T-helper 1 cell treated with Interleukin-12 subunit alpha and Interleukin-12 subunit beta and Interleukin-4 antibody, amounts not matched to agents 30 ng/mL and 1 ng/mL, for 36 hours (primary cell): Measurements from ENCODE around the gene RIPPLY1. TPM values are rescaled to one million over a fixed set of nuclear protein-coding genes. Genes with fewer than 3 reads are reported as not detected.

Experiments
- intact Hi-C: fragments of 100-400 bp; cut with micrococcal nuclease; formaldehyde crosslinking; loops from one replicate; pipeline ENCODE4 v1.15.1; 2024
- total RNA-seq: library from RNA; stranded (reverse); gene quantifications from 2 replicates; pipeline ENCODE4 v1.2.3, GENCODE V29; 2022

The RIPPLY1 gene, protein sequence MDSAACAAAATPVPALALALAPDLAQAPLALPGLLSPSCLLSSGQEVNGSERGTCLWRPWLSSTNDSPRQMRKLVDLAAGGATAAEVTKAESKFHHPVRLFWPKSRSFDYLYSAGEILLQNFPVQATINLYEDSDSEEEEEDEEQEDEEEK
- total RNA-seq = not detected in 2 replicates

DNA sequence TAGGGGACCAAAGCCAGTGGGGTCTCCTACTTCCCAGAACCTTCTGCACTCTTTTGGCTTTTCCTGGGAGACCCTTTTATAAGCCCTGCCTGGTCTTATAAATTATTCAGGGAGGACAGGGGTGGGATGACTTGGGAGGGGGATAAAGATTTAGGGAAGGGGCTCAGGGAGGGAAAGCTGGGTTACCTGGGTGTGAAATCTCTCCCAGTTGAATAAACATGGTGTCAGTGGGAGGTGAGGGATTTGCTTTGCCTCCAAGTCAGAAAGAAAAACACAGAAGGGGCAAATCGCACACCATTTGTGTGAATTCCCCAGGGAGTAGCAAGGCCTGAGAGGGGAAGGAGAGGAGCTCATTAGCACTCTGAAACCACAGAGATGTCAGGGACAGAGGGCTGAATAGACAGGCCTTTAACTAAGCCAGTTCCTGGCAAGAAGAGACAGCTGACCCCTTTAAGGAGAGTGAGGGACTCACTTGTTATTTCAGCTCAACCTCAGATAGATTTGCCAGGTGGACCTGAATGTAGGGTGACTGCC, at the start of gene RIPPLY1:
Gene RIPPLY1 (minus strand): TSS at position 51 of the 534 bp plus-strand sequence. CDS start 54 bp downstream, outside the sequence.
- intact Hi-C loops = no loop called here

DNA sequence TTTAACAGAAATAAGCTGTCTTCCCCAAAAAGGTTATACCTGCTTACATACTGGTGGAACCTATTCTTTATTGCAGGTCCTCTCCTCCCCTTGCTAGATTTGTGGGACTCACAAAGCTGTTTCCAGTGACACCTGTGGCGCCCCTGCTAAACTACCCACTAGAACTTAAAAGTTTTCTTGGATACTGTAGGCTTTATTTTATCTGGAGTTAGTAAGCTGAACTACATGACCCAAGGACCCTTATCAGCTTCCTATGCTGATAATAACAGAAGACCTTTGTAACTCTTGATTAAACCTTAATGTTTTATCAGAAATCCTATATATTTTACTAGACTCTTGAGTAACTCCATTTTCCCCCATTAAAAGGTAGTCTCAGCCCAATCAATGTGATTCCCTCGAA, 49.4 kb upstream of the RIPPLY1 start:
- intact Hi-C loops = no loop called here

DNA sequence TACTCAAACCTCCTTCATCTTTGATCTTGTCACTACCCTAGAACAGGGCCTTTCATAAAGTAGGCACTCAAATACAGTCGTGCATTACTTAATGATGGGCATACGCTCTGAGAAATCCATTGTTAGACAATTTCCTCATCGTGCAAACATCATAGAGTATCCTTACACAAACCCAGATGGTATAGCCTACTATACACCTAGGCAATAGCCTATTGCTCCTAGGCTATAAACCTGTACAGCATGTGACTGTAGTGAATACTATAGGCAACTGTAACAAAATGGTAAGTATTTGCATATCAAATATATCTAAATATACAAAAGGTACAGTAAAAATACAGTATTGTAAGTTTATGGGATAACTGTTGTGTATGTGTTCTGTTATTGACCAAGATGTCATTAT, 48.9 kb upstream of the RIPPLY1 start:
- intact Hi-C loops = no loop called here

DNA sequence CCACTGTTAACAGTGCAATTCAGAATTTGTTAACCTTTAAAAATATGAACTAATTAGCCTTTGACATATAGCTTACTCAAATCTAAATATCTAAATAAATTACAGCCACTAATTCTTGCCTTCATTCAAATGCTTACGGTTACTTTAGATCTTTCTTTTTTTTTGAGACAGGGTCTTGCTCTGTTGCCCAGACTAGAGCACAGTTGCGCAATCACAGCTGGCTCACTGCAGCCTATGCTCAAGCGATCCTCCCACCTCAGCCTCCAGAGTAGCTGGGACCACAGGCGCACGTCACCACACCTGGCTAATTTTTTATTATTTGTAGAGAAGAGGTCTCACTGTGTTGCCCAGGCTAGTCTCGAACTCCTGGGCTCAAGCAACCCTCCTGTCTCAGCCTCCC, 48.1 kb upstream of the RIPPLY1 start:
- intact Hi-C loops = no loop called here

DNA sequence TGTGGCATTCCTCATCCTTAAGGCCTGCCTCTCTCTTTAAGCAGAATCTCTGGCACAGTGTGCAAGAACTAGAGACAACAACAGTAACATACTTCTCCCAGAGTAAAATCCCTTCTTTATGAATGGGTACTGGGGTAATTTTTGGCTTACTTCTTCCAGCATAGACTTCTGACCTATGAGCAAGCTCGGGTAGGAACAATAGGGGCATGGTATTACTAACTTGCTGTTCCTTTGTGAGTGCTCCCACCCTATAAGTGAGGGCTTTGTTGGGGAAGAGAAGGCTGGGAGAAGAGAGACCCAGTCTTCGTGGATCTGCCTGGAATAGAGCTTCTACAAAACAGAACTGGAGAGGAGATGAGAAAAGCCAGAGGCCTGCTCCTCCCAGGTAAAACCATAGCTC, 47.2 kb upstream of the RIPPLY1 start:
- intact Hi-C loops = no loop called here

- intact Hi-C loops = no loop called here
Measured at GRCh38 chrX:106949366-106949765, 46.2 kb upstream of the RIPPLY1 start.

GRCh38 chrX:106948641-106949040, 45.5 kb upstream of the RIPPLY1 start:
- intact Hi-C loops = no loop called here

- intact Hi-C loops = no loop called here
Measured at GRCh38 chrX:106946464-106946863, 43.3 kb upstream of the RIPPLY1 start.

DNA sequence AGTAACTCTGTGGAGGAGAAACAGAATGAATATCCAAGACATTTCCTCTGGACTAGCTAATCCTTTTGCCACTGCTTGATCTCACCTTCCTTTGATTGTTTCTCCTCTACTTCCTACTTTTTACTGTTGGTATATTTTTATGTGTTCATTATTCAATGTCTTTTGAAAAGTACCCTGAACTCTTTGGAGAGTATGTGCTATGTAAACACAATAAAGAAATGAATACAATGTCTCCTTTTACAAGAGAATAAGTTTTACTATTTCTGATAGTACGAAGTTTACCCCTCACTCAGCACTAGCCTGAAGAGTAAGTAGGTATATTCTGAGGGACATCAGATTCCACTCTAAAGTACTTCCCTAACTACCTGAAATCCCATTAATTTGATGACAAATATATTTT, 36.9 kb upstream of the RIPPLY1 start:
- intact Hi-C loops = no loop called here

GRCh38 chrX:106939566-106939965, 36.4 kb upstream of the RIPPLY1 start:
- intact Hi-C loops = no loop called here

- intact Hi-C loops = no loop called here
Measured at GRCh38 chrX:106936246-106936645, 33.1 kb upstream of the RIPPLY1 start.

DNA sequence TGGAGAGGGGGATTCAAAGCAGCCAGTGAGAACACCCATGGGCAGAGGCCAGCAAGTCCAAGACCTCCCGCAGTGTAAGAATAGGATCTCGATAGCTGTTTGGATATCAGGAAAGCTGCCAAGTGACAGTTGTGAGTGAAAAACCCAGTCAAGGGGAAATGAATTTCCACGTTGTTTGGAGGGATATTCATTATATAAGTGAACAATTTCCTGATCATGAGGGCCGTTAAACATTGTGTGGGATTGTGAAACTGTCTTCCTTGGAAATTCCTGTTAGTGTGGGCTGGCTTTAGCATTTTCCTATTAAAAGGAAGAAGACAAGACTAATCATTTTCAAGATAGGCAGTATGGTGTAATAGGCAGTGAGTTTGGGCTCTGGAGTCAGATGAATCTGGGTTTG, 32.0 kb upstream of the RIPPLY1 start:
- intact Hi-C loops = no loop called here

DNA sequence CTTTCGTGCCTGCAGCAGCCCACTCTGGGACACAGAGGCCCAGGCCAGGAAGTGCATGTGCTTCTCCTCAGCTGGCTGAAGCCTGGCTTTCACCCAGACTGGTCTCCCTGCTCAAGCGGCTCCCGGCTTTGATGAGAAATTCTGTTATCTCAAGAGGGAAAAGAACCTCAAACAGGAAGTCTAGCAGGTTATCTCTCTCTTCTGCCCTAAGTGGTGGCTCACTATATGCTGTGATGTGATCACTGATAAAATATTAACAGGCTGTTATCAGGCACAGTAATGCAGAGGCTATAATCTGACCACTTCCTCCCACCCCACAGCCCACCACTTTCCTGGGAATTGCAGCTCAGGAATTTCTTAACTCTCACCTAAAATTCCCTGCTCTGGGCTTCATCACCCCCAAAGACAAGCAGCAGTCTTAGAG, 30.4 kb upstream of the RIPPLY1 start:
- intact Hi-C loops = no loop called here

DNA sequence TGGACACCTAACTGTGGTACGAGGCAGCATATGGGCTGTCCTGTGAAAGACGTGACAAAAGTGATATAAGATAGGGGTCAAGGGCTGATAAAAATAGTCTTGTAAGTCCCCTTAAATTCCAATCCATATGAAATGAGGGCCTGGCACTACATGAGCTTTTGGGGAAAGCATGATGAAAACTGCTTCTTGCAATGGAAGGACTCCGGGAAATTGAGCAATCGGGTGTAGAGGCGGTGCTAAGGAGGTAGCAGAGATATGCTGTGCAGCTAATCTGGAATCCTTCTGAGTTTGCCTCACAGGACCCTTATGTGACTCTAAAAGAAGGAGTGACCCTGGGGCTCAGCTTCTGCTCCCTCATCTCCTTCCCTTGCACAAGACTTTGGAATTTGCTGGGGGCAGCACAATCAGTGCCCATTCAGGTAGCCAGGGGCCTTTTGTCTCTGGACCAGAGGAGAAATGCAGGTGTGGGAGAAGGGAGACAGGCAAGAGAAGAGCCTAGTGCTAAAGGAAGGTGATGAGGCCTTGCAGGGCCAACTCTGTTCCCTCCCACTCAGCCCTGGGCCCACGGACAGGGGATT, 29.9 kb upstream of the RIPPLY1 start:
- intact Hi-C loops = no loop called here

- intact Hi-C loops = no loop called here
Measured at GRCh38 chrX:106932492-106932923, 29.4 kb upstream of the RIPPLY1 start.

DNA sequence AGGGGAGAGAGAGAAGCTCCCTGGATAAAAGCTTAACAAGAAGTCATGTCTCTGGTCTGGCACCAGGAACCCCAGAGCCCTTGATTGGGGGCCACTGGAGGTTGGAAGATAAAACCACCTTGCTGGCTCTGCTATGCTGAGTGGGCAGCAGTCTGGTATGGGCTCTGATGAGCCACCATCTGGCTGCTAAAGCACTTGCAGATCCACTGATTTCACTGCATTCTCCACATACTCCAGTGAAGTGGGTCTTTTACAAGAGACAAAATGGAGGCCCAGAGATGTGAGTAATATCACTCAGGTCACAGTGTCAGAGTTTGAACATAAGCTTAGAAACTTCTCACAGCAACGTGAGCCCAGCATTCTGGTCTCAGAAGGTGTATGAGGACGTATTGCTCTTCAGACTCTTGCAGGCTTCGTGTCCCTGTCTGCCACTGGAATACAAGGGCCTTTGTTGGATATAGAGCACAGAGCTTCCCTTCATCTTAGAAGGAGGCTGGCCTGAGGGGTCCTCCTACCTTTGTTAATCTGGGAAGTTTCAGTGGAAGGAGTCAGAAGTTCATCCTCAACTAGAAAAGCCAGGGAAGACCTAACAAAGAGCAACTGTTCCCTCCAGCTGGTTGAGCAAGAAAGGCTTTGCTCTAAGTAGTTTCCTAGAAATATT, 28.8 kb upstream of the RIPPLY1 start:
- intact Hi-C loops = no loop called here

GRCh38 chrX:106928227-106928626, 25.1 kb upstream of the RIPPLY1 start:
- intact Hi-C loops = no loop called here

GRCh38 chrX:106927700-106928099, 24.6 kb upstream of the RIPPLY1 start:
- intact Hi-C loops = no loop called here

DNA sequence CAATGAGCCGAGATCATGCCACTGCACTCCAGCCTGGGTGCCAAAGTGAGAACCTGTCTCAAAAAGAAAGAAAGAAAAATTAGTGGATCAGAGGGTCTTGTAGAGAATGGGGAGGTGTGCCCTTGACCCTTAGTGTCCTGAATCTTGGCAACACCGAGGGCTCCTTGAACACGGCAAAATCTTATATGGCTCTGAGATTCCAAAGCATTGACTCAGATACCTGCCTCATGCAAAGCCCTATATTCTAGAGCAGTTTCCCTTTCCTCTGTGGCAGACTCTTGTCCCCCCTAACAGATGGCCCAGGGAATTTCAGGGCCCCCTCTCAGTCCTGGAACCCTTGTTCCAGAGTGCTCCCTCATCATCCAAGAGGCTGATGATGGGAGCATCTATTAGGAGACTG, 23.9 kb upstream of the RIPPLY1 start:
- intact Hi-C loops = no loop called here

DNA sequence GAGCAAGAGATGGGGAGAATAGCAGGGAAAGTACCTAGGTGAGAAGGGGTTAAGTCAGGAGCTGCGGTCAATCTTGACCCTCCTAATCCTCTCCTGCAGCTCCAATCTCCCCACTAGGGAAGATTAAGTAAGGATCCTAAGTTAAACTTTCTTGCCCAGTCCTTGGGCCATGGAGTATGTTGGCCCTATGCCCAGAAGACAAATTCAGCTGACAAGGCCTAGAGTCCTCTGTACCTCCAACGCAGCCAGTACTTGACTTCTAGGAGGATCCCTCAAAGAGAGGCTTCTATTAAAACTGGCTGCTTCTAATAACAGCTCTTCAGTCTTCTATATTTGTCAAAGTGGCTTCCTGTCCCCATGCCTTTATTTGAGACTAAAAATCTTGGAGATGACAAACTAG, 18.5 kb upstream of the RIPPLY1 start:
- intact Hi-C loops = no loop called here

GRCh38 chrX:106919932-106920452, 16.9 kb upstream of the RIPPLY1 start, which contains the start of gene CLDN2:
Gene CLDN2, plus strand, starts transcription at chrX:106920402. Its CDS starts 7,827 bp downstream, at chrX:106928229.
- intact Hi-C loops = no loop called here

GRCh38 chrX:106917830-106918500, 14.8 kb upstream of the RIPPLY1 start:
- intact Hi-C loops = no loop called here
